GM10847 (cell line): ENCODE measurements around the gene PRDM11.

Experiments
- POLR2A ChIP-seq: IDR thresholded peaks from 2 replicates; pipeline ENCODE4 v1.6.1; 2011; ENCODE audit not compliant: insufficient read length; ENCODE audit errors: extremely low read depth

The PRDM11 gene

DNA sequence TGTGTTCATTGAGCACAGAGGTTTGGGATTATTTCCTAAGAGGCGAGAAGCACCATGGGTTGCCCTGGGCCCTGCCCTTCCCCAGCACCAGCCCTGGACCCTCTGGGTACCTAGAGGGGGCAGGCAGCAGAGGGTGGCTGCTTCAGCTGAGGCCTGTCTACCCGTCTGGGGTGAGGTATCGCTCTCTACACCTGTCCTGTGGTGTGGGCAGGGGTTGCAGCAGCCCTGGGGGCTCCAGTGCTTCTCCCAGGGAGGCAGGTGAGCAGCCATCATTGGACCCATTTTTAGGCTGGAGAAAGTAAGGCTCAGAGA is 15.6 kb downstream of the PRDM11 start:
- no peak for TF ChIP-seq POLR2A

DNA sequence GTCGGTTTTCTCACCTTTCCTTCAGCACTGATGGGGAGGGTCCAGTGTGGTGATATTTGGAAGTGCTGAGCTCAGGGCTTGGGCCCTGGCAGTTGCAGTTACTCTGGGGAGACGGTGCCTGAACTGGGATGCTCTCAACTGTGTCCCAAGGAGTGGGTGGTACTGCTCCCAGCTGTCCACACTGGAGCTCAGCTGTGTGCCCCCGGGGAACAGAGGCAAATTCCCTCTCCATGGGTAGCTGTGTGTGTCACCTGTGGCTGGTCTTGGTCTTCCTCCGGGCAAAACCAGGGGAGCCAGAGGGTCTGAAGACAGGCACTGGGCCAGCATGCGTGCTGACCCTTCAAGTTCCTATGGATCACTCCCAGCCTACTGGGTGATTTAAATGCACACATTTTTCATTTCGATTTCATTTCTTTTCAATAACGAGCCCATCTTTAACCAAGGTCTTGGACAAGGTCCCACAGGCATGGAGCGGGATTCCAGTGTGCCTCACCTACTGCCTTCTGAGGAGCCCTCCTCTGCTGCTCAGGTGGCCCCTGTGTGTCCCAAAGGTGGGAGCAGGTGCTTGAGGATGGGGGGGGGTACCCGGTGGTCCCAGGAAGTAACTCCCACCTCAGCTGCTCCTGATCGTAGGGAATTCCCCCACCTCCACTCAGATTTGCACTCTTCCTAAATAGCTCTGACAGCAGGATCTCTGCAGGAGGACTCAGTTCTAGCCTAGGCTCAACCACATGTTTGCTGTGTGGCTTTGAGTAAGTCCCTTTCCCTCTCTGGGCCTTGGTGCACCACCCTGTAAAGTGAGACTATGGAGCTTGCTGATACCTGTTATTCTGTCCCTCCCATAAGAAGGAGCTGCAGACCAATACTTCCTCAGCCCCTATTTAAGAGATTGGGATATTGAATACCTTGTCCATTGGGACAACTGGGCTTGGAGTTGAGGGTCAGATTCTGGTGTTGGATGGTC is 16.8 kb downstream of the PRDM11 start:
- no peak for TF ChIP-seq POLR2A

DNA sequence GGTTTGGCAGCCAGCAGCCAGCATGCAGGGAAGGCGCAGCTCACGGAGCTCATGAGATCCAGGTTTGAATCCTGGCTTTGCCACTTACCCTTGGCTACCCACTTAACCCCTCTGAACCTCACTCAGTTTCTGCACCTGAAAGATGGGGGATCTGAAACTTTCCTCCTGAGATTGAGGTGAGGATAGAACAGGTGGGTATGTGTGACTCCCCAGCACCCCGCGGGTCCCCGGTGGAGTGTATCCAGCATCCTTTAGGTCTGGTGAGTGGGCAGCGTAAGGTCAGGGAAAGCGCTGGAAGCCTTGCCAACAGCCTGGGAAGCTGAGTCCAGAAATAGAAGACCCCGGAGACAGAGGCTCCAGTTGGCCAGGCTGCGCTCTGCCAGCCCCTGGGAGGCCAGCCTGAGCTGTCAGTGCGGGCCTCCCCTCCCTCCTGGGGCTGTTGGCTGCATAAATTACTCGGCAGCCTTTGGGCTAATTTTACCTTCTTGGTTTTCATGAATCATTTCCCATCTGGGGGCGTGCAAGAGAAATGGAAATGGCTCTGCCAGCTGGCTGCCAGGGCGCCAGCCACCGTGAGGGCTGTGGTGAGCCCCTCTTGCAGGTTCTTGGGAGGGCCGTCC is 17.6 kb downstream of the PRDM11 start:
- TF ChIP-seq POLR2A: no peak

DNA sequence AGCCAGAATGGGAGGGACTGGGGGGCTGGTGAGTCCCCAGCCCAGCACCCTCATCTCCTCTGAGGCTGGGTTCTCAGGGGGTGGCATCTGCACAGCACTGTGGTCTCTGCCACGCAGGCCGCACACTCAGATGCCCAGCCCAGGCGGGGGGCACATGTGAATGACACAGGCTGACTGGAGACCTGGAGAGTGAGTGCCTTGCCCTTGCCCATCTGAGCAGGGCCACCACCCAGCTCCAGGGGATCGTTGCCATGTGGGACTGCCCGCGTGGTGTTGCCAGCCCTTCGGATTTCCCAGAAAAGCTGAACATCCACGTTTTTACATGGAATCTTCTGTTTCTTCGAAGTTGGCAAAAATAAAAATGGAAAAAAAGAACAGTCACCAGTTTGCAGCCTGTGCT is 18.9 kb downstream of the PRDM11 start:
- TF ChIP-seq POLR2A: no peak

DNA sequence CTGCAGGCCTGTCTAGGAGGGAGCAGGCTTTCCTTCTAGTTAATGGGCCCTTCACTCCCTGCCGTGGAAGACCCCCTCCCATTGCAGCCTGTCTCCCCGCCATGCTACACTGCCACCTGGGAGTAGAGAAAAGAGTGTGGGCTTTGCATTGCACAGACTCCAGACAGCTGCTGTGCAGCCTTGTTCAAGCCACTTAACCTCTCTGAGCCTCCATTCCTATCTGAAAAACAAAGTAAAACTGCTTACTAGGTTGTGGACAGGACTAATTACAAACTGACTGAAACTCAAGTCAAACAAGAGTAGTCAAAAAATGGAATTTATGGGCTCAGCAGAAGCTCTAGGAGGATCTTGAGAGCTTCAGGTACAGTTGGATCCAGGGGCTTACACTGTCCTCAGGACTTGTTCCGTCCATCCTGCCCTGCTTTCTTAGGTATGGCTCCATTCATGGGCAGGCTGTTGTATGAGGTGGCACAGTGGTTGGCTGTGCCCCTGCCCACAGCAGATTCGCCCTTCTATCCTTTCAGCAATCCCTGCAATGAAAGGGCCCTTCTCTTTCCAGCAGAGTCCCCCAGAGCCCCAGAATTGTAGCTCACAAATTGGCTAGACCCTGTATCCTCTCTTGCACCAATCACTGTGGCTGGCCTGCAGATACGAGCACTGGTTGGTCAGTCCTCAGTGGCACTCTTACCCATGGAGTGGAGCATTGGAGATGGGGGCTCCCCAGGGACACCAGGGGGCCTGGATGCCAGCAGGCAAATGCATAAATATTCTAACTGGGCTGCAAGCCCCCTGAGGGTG is 19.6 kb downstream of the PRDM11 start:
- TF ChIP-seq POLR2A: no peak

DNA sequence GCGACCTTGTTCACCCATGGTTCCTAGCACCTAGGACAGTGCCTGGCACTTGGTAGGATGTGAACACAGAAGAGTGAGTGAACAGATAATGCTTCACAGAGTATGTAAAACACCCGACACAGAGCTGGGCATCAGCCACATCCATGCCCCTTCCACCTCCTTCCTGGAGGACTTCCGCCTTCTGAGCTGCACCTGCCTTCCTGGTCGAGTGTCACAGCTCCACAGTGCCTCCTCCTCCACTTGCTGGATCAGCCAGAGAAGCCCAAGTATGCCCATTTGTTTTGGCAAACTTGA is 20.1 kb downstream of the PRDM11 start:
- no peak for TF ChIP-seq POLR2A

DNA sequence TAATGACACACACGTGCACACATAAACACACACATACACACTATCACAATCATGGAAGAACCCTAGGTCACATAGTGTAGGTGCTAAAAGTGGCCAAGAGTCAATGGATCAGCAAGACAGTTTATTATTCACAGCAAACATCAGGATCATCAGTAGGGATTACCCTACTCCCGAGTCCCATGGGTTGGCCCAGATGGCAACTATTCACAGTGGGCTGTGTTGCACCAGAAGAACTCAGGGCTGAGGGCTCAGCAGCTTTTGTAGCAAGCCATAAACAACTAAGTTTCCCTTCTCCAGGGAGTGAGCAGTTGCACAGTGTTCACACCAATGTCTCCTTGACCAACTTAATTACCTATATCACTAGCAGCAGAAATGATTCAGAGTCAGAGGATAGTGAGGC is 20.8 kb downstream of the PRDM11 start:
- no peak for TF ChIP-seq POLR2A

DNA sequence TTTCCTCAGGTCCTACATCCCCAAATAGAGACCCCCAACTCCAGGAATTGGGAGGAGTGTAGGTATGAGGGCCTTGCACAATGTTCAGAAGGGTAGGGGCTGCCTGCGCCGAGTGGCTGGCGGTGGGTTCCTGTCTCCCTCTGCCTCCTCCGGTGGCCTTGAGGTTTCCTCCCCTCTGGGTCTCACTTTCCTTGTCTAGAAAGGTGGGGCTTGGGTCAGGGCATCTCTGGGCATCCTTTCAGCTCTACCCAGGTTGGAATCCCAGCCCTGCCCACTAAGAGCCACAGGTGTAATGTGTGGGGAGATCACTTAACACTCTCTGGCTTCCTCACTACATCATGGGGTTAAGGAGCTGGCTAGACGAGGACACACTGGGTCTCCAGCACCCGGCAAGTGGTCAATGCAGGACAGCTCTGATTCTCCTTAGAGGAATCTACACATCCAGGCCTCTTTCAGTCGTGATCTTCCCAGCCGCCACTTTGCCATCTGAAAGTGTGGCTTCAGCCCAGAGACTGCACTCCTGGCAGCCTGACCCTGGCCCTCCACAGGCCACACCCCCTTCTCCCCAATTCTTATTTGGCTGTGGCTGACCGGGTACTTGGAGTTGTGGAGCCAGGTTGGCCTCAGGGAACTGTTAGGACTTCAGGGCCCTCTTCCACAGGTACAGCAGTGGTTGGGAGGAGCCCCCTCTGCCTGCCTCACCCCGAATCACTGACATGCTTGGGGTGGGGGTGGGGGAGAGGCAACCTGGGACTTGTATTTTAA is 22.1 kb downstream of the PRDM11 start:
- TF ChIP-seq POLR2A: no peak

DNA sequence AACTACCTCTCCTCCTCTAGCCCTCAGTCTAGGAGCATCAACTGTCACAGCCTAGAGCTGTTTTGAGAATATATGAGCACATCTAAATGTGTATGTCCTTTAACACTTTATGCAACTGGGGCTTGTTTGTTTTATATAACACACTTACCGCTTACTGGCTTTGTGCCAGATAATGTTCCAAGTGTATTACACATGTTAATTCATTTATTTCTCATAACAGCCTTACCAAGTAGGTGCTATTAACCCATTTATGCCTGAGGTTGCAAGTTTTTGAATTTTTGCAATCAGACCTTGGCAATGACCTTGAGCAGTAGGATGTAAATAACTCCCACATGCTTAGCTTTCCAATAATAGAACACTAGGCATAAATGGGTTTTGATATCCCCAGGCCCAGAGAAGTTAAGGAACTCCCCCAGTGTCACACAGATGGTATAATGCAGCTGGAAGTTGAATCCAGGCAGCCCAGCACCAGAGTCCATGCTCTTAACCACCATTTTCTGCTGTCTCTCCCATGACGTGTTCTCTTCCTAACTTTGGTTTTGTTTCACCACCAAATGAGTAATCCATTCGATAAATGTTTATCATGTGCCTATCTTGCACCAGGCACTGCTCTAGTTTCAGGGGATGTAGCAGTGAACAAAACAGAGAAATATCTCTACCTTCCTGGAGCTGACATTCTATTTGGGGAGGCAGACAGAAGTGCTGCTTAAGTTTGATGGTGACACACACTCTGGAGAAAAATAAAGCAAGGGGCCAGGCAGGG is 23.1 kb downstream of the PRDM11 start:
- TF ChIP-seq POLR2A: no peak

DNA sequence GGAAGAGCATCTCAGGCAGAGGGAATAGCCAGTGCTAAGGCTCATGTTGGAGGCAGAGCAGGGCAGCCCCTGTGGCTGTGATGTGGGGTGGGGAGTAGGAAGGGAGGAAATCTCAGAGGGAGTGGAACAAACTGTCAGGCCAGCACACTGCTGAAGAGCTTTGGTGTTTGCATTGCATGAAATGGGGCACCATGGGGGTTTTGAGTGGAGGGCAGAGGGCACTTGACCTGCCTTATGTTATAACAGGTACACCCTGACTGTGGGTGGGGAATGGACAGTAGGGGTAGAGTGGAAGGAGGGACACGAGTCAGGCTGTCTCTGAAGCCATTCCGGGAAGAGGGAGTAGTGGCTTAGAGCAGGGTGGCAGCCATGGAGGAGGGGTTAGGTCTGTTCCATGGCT is 24.0 kb downstream of the PRDM11 start:
- TF ChIP-seq POLR2A: no peak

DNA sequence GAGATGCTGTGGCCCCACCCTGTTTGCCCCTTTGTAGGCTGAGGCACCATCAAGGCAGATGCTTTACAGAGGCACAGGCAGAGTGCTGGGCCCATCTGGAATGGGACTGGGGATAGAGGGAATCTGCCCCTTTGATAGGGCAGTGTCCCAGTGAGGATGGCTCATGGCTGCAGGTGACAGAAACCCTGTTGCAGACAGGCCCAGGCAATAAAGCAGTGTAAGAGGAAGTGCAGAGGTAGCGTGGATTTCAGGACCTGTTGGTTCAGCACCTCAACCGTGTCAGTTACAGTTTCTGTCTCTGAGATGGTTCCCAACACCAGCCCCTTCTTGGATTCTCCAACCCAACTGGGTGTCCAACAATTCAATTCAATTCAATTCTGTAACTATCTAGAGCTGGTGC is 25.1 kb downstream of the PRDM11 start:
- no peak for TF ChIP-seq POLR2A

DNA sequence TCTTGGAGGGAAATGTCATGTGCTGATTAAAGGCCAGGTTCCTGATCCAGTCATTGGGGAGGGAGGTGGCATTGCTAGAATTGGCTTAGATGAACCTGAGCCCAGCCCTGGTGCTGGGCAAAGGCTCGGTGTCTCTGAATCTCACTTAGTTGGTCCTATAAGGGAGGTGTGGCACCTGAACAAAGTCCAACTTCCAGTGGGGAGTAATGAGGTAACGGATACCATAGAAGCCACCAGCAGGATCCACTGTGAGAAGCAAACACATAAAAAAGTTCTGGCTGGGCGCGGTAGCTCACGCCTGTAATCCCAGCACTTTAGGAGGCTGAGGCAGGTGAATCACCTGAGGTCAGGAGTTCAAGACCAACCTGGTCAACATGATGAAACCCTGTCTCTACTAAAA is 26.6 kb downstream of the PRDM11 start:
- TF ChIP-seq POLR2A: no peak

DNA sequence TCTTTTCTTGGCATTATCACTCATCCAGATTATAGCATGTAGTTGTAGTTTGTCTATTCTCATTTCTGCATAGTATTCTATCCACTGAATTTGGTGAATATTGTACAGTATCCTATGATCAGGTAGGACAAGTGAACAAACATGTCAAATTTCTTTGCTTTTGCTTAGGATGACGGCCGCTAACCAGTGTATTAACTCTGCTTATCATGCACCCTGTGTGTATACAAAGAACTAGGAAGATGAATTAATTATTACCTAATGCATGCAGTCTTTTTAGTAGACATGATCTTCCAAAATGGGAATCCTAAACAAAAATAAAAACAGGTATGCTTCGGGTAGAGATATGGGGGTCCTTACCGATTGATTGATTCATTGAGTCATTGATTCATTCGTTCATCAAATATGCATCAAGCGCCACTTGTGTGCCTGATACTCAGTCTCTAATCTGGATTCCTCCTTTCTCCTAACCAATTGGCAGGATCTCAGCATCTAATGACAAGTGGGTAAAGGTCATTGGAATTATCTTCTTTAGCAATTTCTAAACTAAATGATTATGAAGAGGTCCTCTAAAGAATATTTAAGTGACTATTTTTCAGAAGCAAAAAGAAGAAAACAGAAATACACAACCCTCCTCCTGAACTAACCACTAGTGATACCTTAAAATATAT is 27.9 kb downstream of the PRDM11 start:
- no peak for TF ChIP-seq POLR2A

DNA sequence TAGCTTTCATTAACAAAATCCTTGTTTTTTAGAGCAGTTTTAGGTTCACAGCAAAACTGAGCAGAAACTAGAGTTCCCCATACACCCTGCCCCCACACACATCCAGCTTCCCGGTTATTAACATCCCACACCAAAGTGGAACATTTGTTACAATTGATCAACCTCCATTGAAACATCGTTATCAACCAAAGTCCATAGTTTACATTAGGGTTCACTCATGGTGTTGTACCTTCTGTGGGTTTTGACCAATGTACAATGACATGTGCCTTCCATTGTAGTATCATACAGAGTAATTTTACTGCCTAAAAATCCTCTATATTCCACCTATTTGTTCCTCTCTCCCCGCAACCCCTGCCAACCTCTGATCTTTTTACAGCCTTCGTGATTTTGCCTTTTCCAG is 28.5 kb downstream of the PRDM11 start:
- no peak for TF ChIP-seq POLR2A
